GM19324 (cell line): ENCODE results near the gene GRIN2C.

Source experiments
- ATAC-seq: cut with Tn5 transposase; IDR thresholded peaks from one replicate; pipeline ENCODE4 v1.9.1; 2021; ENCODE audit warnings: mild to moderate bottlenecking, moderate library complexity; ENCODE audit not compliant: unreplicated experiment, low FRiP score

GRIN2C gene

DNA sequence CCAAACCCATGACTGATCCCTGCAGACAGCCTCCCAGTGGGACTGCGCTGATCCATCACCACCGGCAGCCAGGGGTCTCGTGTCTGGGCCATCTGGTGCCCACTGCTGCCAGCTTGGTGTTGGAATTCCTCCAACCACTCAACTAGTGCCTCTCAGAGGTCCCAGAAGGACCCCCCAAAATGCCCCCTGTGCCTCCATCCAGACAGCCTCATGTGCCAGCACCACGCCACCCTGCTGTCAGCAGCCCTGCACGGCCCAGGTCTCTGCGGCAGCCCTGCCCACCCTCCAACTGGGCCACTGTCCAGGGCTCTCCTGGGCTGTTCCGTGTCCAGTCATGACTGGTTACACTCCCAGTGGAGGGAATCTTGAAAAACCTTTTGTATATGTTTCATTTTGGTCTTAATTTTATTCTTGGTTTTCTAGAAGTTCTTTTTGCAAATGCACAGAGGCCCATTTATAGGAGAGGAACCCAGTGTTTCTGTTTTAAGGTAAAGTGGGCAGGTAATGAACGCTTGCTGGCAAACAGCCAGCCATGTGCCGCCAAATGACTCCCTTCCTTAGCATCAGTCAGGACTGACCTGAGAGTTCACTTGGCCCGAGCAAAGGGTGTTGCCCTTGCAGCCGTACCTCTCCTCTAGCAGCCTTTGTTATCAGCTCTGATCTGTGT, 34.6 kb downstream of the GRIN2C start:
- no peak for ATAC-seq

DNA sequence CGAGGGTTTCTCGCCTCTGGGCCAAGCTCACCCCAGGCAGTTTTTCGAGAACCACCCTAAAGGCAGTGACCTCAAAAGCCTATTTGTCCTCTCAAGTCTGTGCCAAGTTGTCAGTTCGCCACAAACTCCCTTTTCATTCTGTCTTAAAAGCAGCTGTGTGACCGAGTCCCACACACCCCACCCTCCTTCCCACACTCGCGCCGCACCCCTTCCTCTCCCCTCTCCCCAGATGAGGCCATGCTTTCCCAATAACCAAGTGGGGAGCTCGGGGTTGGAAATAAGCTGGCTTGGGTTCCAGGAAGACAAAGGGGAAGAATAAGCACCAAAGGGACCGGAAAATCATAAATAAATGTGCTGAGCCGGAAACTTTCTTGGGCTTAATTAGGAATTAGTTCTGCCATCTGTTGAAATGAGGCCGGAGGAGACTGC, 36.7 kb downstream of the GRIN2C start:
- ATAC-seq: no peak

DNA sequence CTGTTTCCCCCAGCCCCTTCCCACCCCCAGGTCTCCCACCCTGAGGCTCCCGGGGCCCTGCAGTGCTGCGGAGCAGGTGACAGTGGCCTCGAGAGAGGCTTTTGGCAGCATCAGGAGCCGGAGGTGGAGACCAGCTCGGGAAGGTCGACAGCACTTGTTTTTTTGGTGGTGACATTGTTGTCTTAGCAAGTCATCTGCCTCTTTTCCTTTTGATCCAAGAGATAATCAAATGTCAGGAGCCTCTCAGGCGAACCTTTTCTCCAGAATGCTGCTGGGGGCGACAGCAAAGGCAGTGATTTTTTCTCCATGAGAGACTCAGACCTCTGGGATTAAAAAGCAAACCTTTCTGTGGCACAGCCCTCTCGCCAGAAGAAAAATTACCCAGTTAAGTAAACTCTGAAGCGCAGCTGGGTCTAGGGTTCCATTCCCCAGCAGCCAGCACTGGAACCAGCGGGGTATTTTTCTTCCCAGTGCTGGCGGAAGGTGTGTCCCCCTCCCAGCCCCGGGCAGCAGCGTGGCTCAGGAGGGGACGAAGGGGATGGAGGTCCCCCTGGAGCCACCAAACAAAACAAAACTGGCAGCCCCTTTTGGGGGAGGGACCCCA, 37.2 kb downstream of the GRIN2C start:
- ATAC-seq: no peak

DNA sequence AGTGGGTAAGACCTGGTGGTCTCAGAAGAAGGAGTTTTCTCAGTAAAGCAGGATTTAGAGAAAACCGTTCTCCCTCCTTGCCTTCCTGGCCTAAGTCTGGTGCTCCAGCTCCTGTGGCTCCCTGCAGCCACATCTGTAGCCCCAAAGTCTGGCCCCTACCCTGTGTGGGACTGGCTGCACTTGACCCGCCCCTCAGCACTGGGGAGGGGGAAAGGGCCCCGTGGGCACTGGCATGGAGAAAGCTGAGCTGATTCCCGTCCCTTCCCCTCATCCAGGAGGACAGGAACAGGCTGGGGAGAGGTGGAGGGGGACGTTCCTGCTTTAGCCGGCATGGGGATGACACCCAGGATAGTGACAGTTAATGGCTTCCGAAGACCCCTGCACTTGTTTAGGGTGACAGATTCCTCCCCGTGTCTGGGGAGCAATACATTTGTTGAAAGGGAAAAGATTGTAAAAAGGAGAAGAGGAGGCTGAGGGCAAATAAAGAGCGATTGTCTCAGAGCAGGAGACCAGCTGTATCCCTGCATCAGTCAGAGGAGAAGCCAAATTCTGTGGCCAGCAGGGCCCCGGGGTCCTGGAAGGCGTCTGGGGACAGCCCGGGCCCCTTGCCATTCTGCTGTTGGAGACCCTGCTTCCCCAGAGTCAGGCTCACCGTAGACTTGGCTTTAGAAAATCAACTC, 37.9 kb downstream of the GRIN2C start:
- no peak for ATAC-seq

DNA sequence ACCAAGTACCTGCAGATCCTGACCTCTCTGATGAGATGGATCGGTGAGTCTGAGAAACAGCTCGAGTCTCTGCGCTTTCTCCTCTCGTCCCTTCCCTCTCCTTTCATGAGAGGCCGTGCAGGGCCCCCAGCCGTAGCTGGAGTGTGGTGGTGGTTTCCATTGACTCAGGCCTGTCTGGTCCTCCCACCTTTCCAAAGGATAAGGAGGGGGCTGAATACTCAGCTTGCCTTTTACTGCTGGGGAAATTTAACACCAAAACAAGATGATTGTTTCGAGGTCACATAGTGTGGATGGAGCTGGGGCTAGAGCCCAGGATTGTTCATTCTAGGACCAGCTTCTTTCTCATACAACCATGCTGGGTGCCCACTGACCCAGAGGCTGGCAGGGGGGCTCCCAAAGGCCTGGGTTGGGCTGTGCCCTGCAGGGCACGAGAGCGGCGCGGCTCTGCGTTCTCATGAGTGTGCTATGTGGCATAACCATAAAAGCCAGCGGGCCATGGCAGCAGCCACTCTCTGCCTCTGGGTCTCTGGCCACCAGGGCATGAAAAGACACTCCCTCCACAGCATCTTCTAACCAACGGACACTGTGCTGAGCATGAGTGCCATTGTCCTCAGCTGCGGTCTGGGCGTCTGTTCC, 39.8 kb downstream of the GRIN2C start:
- ATAC-seq: no peak

DNA sequence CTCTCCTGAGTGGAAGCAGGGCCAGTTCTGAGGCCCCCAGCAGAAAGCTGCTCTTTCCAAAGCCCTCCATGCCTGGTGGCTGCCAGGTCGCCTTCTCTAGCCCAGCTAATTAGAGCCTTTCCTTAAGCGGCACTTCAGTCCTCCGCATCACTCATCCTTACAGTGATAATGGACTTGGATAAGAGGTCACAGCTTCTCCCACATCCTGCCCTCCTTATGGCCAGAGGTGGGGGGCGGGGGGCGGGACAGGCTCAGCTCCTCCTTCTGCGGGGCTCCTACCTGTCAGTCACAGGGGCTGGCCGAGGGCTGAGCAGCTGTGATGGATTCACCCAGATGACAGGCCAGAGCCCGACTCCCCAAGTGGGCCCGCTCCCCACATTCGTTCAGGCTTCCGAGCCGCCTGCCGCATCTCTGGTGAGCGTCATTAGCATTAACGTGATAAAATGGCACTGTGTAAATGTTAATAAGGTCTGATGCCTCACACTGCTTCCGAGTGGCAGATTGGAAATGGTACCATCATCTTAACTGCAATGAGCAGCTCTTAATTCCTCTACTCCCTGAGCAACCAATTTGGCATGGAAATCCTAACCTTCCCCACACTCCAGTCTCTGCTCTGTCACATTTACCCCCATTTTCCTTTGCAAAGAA, 41.3 kb downstream of the GRIN2C start:
- no peak for ATAC-seq

DNA sequence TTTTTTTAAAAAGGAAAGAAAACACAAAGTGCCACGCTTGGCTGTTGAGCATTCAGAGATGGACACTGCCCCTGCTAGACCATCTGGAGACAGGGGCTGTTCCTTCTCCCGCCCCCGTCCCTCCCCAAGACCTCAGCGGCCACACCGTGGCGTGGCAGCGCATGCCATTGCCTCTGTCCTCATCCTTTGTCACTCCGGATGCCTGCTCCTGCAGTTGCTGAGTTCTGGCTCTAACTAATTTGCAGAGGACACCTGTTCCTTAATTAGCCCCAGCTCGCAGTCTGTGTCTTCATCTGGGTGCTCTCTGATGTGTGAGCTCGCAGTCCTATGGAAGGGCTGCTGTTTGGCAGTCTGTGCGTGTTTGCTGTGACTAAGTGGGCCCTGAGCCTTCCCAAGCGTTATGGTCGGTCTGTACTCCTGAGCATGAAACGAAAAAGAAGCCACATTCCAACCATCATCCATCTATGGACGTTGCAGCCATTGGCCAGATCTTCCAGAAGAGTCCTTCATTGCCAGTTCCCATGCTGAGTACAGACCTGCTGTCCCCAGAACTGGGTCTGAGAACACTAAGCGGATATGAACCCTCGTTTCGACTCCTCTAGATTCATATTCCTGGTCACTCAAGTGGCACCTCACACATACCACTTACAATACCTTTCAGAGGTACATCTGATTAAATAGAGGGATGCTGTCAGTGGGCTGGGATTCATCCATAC, 42.6 kb downstream of the GRIN2C start:
- no peak for ATAC-seq

DNA sequence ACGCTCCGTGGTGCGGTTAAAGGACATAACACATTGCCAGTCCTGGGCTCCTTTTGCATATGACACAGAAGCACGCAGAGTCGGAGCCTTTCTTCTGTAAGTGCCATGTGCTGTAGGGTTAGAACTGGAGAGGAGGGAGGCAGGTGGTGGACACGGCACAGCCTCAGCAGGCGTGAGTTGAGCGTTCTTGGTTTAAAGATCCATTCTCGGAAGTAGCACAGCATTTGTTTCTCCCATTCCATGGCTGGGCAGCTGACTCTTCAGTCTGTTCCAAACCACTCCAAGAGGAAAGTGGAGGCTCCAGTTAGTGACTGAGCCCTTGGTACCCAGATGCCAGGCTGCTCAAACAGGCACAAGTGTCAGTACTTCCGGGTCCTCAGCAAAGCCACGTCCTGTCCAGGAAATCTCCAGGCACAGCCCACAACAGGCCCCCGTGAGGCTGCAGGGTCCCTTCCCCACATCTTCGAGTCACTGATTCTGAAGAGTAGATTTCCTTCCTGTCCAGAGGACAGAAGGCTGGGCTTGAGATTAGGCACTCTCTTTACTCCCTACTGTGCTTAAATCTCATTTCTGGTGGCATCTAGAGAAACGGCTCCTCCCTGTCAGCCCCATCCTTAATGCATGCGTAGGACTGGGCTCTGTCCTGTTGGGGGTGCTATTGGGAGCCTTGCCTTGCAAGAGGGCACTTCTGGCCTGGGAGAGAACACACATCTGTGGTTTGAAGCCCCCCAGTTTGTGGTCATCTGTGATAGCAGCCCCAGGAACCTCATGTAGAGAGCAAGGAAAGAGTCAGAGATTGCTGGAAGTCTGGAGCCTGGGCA, 43.9 kb downstream of the GRIN2C start:
- ATAC-seq: no peak

DNA sequence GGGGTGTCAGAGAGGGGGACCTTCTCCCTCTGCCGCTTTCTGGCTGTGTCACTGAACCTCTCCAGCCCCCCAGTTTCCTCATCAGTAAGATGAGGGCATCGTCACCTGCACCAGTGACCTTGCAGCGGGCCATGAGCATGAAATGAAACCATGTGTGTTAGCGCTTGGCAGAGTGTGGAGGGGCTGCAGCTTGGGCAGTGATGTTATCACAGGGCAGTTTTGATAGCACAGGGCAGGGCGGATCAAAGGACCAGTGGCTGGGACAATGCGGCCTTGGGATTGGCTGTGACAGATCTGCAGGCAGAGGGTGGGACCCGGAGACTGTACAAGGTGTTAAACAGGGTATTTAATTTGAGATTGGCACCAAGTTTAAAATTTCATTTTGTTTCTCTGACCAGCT, 44.6 kb downstream of the GRIN2C start:
- ATAC-seq: no peak

DNA sequence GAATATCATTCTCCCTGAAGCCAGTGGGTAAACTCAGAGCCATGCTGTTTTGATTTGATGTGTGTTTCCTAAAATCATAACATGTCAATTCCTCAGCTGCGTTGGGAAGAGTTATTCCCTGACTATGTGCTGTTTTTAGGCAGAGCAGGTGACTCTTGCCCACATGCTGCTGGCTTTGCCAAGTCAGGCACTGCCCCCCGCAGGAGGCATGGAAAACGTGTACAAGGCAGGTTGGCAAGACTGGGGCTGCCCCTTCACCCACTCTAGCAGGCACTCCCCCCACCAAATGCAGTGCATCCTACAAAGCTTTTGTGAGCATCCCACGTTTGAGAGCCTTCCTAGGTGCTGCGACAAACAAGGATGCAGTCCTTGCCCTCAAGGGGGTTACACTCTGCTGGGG, 45.2 kb downstream of the GRIN2C start:
- ATAC-seq: no peak

DNA sequence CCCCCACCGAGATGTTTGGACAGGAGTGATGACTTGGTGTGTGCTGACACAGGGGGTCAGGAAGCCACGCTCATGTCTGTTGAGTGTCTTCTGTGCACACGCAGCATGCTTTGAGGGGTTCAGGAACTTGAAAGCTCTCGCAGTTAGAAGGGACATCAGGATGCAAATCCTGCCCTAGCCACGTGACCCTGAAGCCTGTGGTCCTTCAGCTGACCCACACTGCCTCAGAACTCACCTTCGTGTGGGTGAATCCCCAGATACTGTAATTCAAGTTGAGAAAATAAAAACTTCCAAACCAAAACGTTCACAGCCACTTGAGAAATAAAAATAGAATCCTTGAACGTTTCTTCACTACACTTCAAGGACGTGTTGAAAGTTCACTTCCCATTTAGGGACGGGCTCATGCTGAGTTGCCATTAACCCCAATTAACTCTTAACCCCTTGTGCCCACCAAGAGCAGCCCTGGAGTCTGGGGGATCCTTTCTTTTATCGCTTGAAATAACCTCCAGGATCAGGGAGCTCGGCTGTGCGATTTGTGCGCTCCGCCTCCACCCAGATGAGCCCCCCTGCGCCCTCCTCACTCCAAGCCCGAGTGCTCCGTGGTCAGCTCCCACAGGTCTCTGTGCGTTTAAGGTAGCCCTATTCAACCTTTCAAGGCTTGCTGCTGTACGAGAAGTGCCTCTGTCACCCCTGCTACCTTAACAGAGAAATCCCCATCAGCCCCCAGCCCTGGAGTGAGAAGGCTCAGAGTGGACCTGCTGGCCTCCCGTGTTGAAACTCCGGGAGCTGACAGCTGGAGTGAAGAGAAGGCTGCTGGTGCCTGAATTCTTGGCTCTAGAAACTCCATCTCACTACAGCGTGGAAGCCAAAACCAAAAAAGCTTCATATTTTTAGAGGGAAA, 47.3 kb downstream of the GRIN2C start:
- no peak for ATAC-seq

DNA sequence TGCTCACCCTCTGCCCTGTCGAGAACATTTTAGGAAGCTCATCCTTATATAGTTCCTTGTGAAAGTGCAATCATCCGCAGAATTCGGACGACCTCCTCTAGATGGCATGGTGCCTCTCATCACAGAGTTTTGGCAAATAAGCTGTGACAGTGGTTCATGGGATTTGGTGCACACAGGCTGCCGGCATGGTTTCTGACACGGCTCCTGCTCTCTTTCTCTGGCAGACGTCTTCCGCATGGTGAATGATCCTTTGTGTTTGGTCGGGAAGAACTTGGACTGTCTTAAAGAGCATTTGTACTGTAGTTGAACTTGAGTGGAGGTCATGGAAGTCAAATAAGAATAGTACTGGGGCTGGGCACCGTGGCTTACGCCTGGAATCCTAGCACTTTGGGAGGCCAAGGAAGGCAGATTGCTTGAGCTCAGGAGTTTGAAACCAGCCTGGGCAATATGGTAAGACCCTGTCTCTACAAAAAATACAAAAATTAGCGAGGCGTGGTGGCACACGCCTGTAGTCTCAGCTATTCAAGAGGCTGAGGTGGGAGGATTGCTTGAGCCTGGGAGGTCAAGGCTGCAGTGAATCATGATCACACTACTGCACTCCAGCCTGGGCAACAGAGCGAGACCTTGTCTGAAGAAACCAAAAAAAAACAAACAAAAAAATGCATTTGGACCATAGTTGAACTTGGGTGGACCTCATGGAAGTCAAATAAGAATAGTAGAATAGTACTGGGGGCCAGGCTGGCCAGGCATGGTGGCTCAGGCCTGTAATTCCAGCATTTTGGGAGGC, 48.8 kb downstream of the GRIN2C start:
- ATAC-seq: no peak

DNA sequence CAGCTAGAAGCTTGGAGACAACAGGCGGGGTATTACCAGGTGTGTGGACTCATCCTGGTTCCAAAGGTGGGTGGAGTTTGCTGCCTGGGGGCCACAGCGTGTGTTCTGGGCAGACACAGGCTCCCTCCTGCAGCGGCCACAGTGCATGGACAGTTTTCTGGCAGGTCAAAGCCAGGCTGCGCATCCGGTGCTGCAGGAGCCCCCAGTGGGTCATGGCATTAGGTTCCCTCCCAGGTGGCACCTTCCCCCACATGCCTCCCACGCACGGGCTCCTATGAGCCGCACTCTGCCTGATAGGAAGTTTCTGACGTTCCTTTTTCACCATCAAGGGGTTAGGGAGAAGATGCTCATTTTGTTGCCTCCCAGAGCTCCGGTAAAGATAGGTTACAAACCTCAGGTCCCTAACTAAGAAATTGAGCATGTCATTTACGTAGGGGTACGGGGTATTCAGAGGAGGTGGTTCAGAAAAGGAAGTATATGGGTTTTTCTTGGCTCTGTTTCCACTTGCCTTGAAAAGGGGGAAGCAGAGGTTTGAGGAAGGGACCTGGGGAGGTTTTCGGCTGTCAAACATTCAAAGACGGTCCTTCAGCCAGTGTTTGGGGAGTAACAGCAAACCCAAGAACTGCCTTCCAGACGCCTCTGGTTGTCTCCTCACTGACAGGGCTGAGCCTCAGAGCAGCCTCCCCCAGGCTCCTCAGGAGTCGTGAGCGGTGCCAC, 50.8 kb downstream of the GRIN2C start:
- ATAC-seq: no peak

DNA sequence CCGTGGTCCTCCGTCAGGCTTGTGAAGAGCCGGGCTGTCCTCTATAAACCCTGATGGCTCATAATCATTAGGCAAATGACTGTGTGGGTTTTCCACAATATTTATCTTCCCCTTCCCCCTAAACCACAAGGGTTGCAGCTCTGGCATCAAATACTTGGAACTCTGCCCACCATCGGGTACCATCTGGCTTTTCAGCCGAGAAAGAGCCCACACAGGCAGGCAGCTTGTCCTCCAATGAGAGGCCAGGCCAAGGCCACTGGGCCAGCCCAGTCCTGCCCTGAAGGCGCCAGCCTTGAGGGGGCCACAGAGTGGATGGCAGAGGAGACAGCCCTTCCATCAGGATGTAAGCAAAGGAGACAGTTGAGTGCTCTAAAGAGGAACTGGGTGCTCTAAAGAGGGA, 51.8 kb downstream of the GRIN2C start:
- no peak for ATAC-seq

DNA sequence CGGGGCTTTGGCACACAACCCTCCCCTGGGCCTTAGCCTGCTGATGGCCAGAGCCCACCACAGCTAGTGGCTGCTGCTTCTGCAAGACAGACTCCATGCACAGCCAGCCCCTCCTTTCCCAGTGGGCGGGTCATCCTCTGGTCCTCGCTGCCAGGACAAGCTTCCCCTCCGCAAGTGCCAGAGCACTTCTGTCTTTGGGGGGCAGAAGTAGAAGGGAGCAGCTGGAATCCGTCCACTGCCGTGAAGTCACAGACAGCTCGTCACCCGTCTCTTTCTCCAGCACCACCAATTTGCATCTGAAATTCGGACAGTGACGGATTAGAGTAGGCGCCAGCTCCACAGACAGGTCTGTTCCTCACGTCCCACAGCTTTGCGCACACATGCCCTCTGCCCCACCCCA, 52.2 kb downstream of the GRIN2C start:
- ATAC-seq: no peak

DNA sequence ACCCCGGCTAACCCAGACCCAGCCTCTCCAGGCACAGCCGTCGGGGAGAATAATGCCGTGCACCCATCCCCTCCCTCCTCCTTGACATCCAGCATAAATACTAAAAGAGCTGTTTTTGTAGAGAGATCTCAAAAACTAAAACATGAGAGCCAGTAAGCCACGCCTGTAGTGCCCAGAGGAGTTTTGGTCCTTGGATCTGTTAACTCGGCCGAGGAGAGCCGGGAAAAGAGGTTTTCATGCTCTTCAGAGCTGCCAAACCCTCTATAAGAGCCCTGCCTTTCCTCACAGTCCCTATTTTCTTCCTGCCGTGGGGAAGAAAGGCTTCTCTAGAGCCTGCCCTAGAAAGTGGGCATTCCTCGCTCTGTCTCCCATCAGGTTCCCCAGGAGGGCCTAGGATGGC, 53.4 kb downstream of the GRIN2C start:
- ATAC-seq: no peak

DNA sequence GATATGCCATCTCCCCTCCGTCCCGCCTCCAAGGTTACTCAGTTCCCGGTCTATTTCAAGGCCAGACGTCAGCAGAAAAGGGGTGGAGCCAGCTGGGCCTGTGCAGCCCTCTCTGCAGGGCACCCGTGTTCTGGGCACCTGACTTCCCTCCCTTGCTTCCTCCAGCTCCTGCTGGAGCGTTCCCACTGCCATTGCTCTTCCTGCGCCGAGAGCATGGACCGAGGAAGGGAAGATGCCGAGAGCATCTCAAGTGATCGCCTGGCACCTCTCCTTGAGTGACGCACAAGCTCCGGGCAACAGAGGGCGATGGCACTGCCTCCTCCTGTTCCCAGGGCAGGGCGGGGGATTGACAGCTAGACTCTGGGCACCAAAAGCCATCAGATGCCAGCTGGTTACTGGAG, 54.1 kb downstream of the GRIN2C start:
- ATAC-seq: no peak
